GM18526 (cell line): ENCODE results near the gene NXPH2.

Experiments
- POLR2A ChIP-seq: IDR thresholded peaks from 3 replicates; pipeline ENCODE4 v1.6.1; 2011; ENCODE audit not compliant: insufficient read length; ENCODE audit errors: extremely low read depth

NXPH2 gene

GRCh38 chr2:138723196-138723987 lies 56.8 kb downstream of the NXPH2 start:
- TF ChIP-seq POLR2A: no peak

GRCh38 chr2:138722316-138722715 lies 57.9 kb downstream of the NXPH2 start:
- TF ChIP-seq POLR2A: no peak

GRCh38 chr2:138720035-138720838 lies 60.0 kb downstream of the NXPH2 start:
- TF ChIP-seq POLR2A: no peak

- TF ChIP-seq POLR2A: no peak
Measured at GRCh38 chr2:138718405-138718804, 61.8 kb downstream of the NXPH2 start.

- TF ChIP-seq POLR2A: no peak
Measured at GRCh38 chr2:138716183-138716582, 64.0 kb downstream of the NXPH2 start.

GRCh38 chr2:138713504-138713903 lies 66.7 kb downstream of the NXPH2 start:
- TF ChIP-seq POLR2A: no peak

- TF ChIP-seq POLR2A: no peak
Measured at GRCh38 chr2:138713069-138713496, 67.1 kb downstream of the NXPH2 start.

- no peak for TF ChIP-seq POLR2A
Measured at GRCh38 chr2:138712212-138712979, 67.8 kb downstream of the NXPH2 start.

- no peak for TF ChIP-seq POLR2A
Measured at GRCh38 chr2:138711812-138712211, 68.4 kb downstream of the NXPH2 start.

GRCh38 chr2:138708682-138709241 lies 71.4 kb downstream of the NXPH2 start:
- TF ChIP-seq POLR2A: no peak

GRCh38 chr2:138707392-138708074 lies 72.7 kb downstream of the NXPH2 start:
- no peak for TF ChIP-seq POLR2A

GRCh38 chr2:138703242-138703641 lies 76.9 kb downstream of the NXPH2 start:
- no peak for TF ChIP-seq POLR2A

GRCh38 chr2:138700716-138701115 lies 79.5 kb downstream of the NXPH2 start:
- no peak for TF ChIP-seq POLR2A

GRCh38 chr2:138699421-138699820 lies 80.8 kb downstream of the NXPH2 start:
- no peak for TF ChIP-seq POLR2A

- TF ChIP-seq POLR2A: no peak
Measured at GRCh38 chr2:138698428-138698827, 81.8 kb downstream of the NXPH2 start.

- no peak for TF ChIP-seq POLR2A
Measured at GRCh38 chr2:138691667-138692066, 88.5 kb downstream of the NXPH2 start.
